ENCODE results near the gene ATOH8. TPM values are rescaled to one million over a fixed set of nuclear protein-coding genes. Genes with fewer than 3 reads are reported as not detected.

ATOH8 gene
- total RNA-seq, 2 donors from 2014 or later = 40.1 to 49.8 TPM

- Histone ChIP-seq H3K36me3 (no peaks in the 10 kb centered on the region), H3K9me3 (no peaks in the 10 kb centered on the region), H3K27ac (no peak overlapping the region), H3K4me3 (no peak overlapping the region), H3K27me3 (replicated peaks; ENCODE audit: insufficient read depth) (no peaks in the 10 kb centered on the region), H3K4me1 (replicated peaks) (no peaks in the 10 kb centered on the region)
- DNase-seq (ENCODE audit: low spot score) = no peak
- TF ChIP-seq POLR2A (IDR thresholded peaks at IDR 0.05) (no peak), POLR2AphosphoS5 (IDR thresholded peaks at IDR 0.05) (no peak), CTCF (IDR thresholded peaks at IDR 0.05) (no peak)
- intact Hi-C loops (cut with DNase I) = loop anchor here (5.0 kb wide), 1 partner anchor 60 kb away; no protein-coding TSS in a partner anchor
- 94% methylated on average over 13 of the region's 13 CpGs for WGBS
Measured at GRCh38 chr2:85797263-85797660, 43.5 kb downstream of the ATOH8 start.

GRCh38 chr2:85797921-85798320, 44.1 kb downstream of the ATOH8 start:
- DNase-seq (ENCODE audit: low spot score) = no peak
- intact Hi-C loops (cut with DNase I) = loop anchor here (5.0 kb wide), 1 partner anchor 61 kb away; no protein-coding TSS in a partner anchor
- no peaks in the 10 kb centered on the region for H3K36me3 ChIP-seq
- 84% methylated on average over 6 of the region's 6 CpGs for WGBS
- no peaks in the 10 kb centered on the region for H3K4me1 ChIP-seq (replicated peaks)
- no peak overlapping the region for H3K4me3 ChIP-seq
- H3K27ac ChIP-seq = no peak overlapping the region
- H3K9me3 ChIP-seq = no peaks in the 10 kb centered on the region
- no peaks in the 10 kb centered on the region for H3K27me3 ChIP-seq (replicated peaks; ENCODE audit: insufficient read depth)
- peak in 2 of 4 experiments; percentile 15 to 32 for TF ChIP-seq CTCF (IDR thresholded peaks at IDR 0.05)
- TF ChIP-seq POLR2A (IDR thresholded peaks at IDR 0.05) = no peak

GRCh38 chr2:85799215-85799956, 45.6 kb downstream of the ATOH8 start:
- Histone ChIP-seq H3K9me3 (no peaks in the 10 kb centered on the region), H3K4me3 (no peak overlapping the region), H3K27ac (no peak overlapping the region), H3K27me3 (replicated peaks; ENCODE audit: insufficient read depth) (no peaks in the 10 kb centered on the region), H3K4me1 (replicated peaks) (no peaks in the 10 kb centered on the region), H3K36me3 (no peaks in the 10 kb centered on the region)
- WGBS = 58% methylated on average over 11 of the region's 11 CpGs
- no peak for DNase-seq (ENCODE audit: low spot score)
- TF ChIP-seq POLR2A (IDR thresholded peaks at IDR 0.05) (no peak), CTCF (IDR thresholded peaks at IDR 0.05) (no peak), POLR2AphosphoS5 (IDR thresholded peaks at IDR 0.05) (no peak)
- intact Hi-C loops (cut with DNase I) = loop anchor here (5.0 kb wide), 1 partner anchor 62 kb away; no protein-coding TSS in a partner anchor

GRCh38 chr2:85800586-85800985, 46.8 kb downstream of the ATOH8 start:
- H3K4me1 ChIP-seq (replicated peaks) = no peaks in the 10 kb centered on the region
- no peaks in the 10 kb centered on the region for H3K36me3 ChIP-seq
- TF ChIP-seq CTCF (IDR thresholded peaks at IDR 0.05) (no peak), POLR2AphosphoS5 (IDR thresholded peaks at IDR 0.05) (no peak)
- H3K27ac ChIP-seq = no peak overlapping the region
- H3K9me3 ChIP-seq = no peaks in the 10 kb centered on the region
- H3K27me3 ChIP-seq (replicated peaks; ENCODE audit: insufficient read depth) = no peaks in the 10 kb centered on the region
- WGBS = 82% methylated on average over 3 of the region's 3 CpGs
- DNase-seq (ENCODE audit: low spot score) = no peak
- H3K4me3 ChIP-seq = no peak overlapping the region
- intact Hi-C loops (cut with DNase I) = no loop called here

- intact Hi-C loops (cut with DNase I) = no loop called here
- Histone ChIP-seq H3K27ac (no peak overlapping the region), H3K9me3 (no peaks in the 10 kb centered on the region), H3K4me3 (no peak overlapping the region), H3K27me3 (replicated peaks; ENCODE audit: insufficient read depth) (no peaks in the 10 kb centered on the region), H3K4me1 (replicated peaks) (no peaks in the 10 kb centered on the region), H3K36me3 (no peaks in the 10 kb centered on the region)
- no peak for TF ChIP-seq POLR2A (IDR thresholded peaks at IDR 0.05)
- TF ChIP-seq POLR2AphosphoS5 (IDR thresholded peaks at IDR 0.05) = no peak
- no peak for TF ChIP-seq CTCF (IDR thresholded peaks at IDR 0.05)
- no peak for DNase-seq (ENCODE audit: low spot score)
- WGBS = 92% methylated on average over 5 of the region's 5 CpGs
Measured at GRCh38 chr2:85801871-85802270, 48.1 kb downstream of the ATOH8 start.

All from prostate gland (tissue), 2 donors.